Uterus (tissue), 4 donors: ENCODE measurements around the gene ZNF536. TPM values are rescaled to one million over a fixed set of nuclear protein-coding genes. Genes with fewer than 3 reads are reported as not detected.

Source experiments
- DNase-seq, 2 donors: peaks; one replicate each; pipeline ENCODE4 v3.0.0-alpha.2; 2019 to 2020
- H3K27ac ChIP-seq, 2 donors: fragments of 200-600 bp; sonication (generic); 1 replicate in 1 of 2; 2 replicates in 1 of 2; pipeline ENCODE4 v1.5.1; 2016 to 2018
- H3K27me3 ChIP-seq, 2 donors: fragments of 200-600 bp; sonication (generic); one replicate each; pipeline ENCODE4 v1.5.1; 2018 to 2019; ENCODE audit warnings: control low read depth in 1 of 2
- H3K36me3 ChIP-seq, 2 donors: fragments of 200-600 bp; sonication (generic); one replicate each; pipeline ENCODE4 v1.5.1; 2019; ENCODE audit warnings: control low read depth in 1 of 2
- H3K4me1 ChIP-seq, 2 donors: fragments of 200-600 bp; sonication (generic); one replicate each; pipeline ENCODE4 v1.5.1; 2018 to 2019; ENCODE audit warnings: control low read depth in 1 of 2
- H3K4me3 ChIP-seq, 2 donors: fragments of 200-600 bp; sonication (generic); 1 replicate in 1 of 2; 2 replicates in 1 of 2; pipeline ENCODE4 v1.5.1; 2018 to 2019; ENCODE audit warnings: mild to moderate bottlenecking in 1 of 2
- H3K9me3 ChIP-seq, 2 donors: fragments of 200-600 bp; sonication (generic); one replicate each; pipeline ENCODE4 v1.5.1; 2019; ENCODE audit warnings: control low read depth in 1 of 2
- POLR2A ChIP-seq, 2 donors: fragments of 450-650 bp; IDR thresholded peaks; one replicate each; pipeline ENCODE4 v1.6.1; 2016; ENCODE audit warnings: antibody characterized with exemption in 2 of 2, mild to moderate bottlenecking in 1 of 2, moderate library complexity in 1 of 2
- intact Hi-C: fragments of 100-400 bp; cut with DNase I; formaldehyde crosslinking; loops from one replicate; pipeline ENCODE4 v1.15.1; 2023; ENCODE audit warnings: low total_unique reads
- total RNA-seq, 4 donors: library from RNA; depleted of rRNA in 3 of 4; stranded (reverse); fragments of >200 nt in 3 of 4; gene quantifications; one replicate each; pipeline versions ENCODE4 v1.1.0 to v1.2.4, GENCODE V29; 2014 to 2023
- TF ChIP-seq, protein P1 (sequence below), 4 experiments: fragments of 200-600 bp in 2 of 4; fragments of 450-650 bp in 2 of 4; sonication (generic) in 2 of 4; IDR thresholded peaks; one replicate each; pipeline ENCODE4 v1.5.1; 2016 to 2019; ENCODE audit warnings: antibody characterized with exemption in 4 of 4, mild to moderate bottlenecking in 2 of 4, moderate library complexity in 1 of 4
- donor health status: DM: yes; HTN: yes; CAD: no.

The ZNF536 gene
- total RNA-seq, 4 donors from 2014 or later = 0.67 to 3.3 (median 2.8) TPM; not detected in 1

DNA sequence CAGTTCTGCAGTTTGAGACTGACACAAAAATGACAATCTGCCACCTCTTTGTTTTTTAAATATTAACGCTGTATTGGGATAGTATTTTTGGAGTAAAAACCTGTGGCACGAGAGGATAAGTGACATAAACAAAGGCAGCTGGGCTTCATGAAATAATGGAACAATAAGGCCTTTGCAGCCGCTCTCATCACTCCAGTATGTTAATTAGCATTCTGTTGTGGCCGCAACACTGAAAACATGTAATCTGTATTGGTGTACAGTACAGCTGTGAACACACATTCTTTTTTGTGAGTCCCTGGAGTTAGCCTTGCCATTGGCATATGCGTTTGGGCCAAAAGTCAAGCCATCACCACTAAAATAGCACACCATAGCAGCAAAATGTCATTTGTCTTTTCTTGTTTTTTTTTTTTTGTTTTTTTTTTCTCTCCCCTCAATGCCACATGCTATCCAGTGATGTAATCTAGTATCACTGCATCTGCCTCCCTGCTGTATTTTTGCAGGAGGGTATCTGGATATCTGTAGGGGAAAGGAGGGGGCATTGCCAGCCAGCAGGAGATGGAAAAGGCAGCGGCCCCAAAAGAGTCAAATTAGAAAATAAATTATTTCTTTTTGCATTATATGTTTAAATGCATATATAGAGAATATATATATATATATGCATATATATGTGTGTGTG is 885 bp upstream of the ZNF536 start:
- Histone ChIP-seq H3K9me3 (no peaks in the 10 kb centered on the region), H3K27me3 (peaks cover 0 to 21% of the 10 kb centered on the region in 2 donors)

DNA sequence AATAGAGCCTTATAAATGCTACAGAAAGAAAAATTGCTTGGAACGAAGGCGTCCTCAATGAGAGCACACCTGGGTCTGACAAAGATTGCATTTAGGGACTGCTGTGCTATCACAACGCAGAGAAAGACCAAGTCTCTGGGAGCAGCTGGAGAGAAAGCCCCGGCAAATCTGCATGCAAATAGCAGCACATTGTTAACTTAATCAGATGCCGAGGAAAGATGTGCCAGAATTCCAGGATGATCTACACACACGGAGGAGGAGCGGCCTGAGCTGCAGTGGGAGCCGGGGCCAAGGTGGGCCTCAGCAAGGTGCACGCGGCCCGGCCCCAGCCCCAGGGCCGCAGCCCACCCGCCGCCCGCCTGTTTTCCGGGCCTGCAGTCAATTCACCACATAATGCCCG is 1.4 kb downstream of the ZNF536 start:
- Histone ChIP-seq H3K4me1 (peaks cover 0 to 3% of the 10 kb centered on the region in 2 donors), H3K9me3 (no peaks in the 10 kb centered on the region), H3K27ac (no peak overlapping the region), H3K36me3 (no peaks in the 10 kb centered on the region), H3K4me3 (no peak overlapping the region), H3K27me3 (peaks cover 0 to 21% of the 10 kb centered on the region in 2 donors)
- no peak for DNase-seq
- intact Hi-C loops = no loop called here
- no peak for TF ChIP-seq POLR2A (IDR thresholded peaks at IDR 0.05)
- TF ChIP-seq, protein P1, sequence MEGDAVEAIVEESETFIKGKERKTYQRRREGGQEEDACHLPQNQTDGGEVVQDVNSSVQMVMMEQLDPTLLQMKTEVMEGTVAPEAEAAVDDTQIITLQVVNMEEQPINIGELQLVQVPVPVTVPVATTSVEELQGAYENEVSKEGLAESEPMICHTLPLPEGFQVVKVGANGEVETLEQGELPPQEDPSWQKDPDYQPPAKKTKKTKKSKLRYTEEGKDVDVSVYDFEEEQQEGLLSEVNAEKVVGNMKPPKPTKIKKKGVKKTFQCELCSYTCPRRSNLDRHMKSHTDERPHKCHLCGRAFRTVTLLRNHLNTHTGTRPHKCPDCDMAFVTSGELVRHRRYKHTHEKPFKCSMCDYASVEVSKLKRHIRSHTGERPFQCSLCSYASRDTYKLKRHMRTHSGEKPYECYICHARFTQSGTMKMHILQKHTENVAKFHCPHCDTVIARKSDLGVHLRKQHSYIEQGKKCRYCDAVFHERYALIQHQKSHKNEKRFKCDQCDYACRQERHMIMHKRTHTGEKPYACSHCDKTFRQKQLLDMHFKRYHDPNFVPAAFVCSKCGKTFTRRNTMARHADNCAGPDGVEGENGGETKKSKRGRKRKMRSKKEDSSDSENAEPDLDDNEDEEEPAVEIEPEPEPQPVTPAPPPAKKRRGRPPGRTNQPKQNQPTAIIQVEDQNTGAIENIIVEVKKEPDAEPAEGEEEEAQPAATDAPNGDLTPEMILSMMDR (IDR thresholded peaks at IDR 0.05) = no peak

More for the DNA sequence above, 885 bp upstream of the ZNF536 start:
- Histone ChIP-seq H3K4me3 (no peak overlapping the region), H3K27ac (no peak overlapping the region), H3K36me3 (no peaks in the 10 kb centered on the region), H3K4me1 (peaks cover 0 to 3% of the 10 kb centered on the region in 2 donors)
- no peak for DNase-seq
- TF ChIP-seq, protein P1 (IDR thresholded peaks at IDR 0.05) = no peak
- no peak for TF ChIP-seq POLR2A (IDR thresholded peaks at IDR 0.05)
- intact Hi-C loops = no loop called here

DNA sequence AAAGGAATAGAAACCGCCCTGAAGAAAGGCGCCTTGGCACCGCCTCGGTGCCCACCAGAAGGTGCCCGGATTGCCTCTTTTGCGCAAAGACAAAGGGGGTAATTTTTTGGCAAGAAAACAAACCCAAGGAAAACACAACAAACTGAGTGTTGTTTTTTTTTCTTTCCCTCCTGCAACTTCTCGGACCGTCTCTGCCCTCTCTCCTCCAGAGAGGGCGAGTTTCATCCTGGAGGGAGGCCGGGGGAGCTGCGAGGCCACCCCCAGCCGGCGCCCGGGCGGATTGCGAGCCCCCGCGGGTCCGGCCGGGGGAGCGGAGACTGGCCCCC is 2.3 kb downstream of the ZNF536 start:
- TF ChIP-seq POLR2A (IDR thresholded peaks at IDR 0.05) = no peak
- TF ChIP-seq, protein P1 (IDR thresholded peaks at IDR 0.05) = no peak

DNA sequence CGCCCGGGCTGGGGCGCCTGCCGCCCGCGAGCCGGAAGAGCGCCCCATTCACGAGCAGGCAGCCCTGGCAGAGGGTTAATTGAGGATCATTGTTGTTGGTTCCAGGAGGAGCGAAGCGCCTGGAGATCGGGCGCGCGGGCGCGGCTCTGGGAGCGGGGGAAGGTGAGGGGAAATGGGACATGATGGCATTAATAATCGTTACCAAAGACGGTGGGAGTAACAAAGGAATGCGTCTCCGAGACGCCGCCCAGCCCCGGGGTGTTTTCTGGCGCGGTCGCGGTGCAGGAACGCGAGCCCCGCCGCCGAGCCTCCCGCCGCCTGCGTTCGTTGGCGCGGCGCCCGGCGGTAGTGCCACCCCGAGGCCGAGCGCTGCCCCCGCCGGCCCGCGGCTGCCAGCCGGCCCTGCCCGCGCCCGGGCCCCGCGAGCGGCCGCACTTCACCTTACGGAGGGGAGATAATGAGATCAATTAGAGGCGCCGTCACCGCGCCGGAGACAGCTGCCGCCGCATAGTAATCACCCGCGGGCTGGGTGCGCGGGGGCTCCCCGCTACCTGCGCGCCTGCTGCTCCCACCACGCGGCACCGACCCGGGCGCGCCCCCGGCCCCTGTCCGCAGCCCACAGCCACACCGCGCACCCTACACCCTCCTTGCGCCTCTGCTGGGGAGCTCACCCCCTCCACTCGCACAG is 2.8 kb downstream of the ZNF536 start:
- Histone ChIP-seq H3K4me1 (peaks cover 0 to 3% of the 10 kb centered on the region in 2 donors), H3K4me3 (no peak overlapping the region), H3K27ac (no peak overlapping the region), H3K36me3 (no peaks in the 10 kb centered on the region), H3K9me3 (no peaks in the 10 kb centered on the region), H3K27me3 (peaks cover 0 to 21% of the 10 kb centered on the region in 2 donors)
- DNase-seq = no peak
- no peak for TF ChIP-seq POLR2A (IDR thresholded peaks at IDR 0.05)
- TF ChIP-seq, protein P1 (IDR thresholded peaks at IDR 0.05) = no peak
- intact Hi-C loops = no loop called here

More for the DNA sequence above, 2.3 kb downstream of the ZNF536 start:
- peaks cover 0 to 21% of the 10 kb centered on the region in 2 donors for H3K27me3 ChIP-seq
- no peaks in the 10 kb centered on the region for H3K9me3 ChIP-seq
- H3K4me3 ChIP-seq = no peak overlapping the region
- intact Hi-C loops = no loop called here
- no peaks in the 10 kb centered on the region for H3K36me3 ChIP-seq
- peaks cover 0 to 3% of the 10 kb centered on the region in 2 donors for H3K4me1 ChIP-seq
- no peak for DNase-seq
- no peak overlapping the region for H3K27ac ChIP-seq

GRCh38 chr19:30375553-30376031 is 3.4 kb downstream of the ZNF536 start:
- peaks cover 0 to 3% of the 10 kb centered on the region in 2 donors for H3K4me1 ChIP-seq
- no peaks in the 10 kb centered on the region for H3K9me3 ChIP-seq
- peaks cover 0 to 21% of the 10 kb centered on the region in 2 donors for H3K27me3 ChIP-seq
- TF ChIP-seq POLR2A (IDR thresholded peaks at IDR 0.05) = no peak
- TF ChIP-seq, protein P1 (IDR thresholded peaks at IDR 0.05) = no peak
- intact Hi-C loops = no loop called here
- H3K36me3 ChIP-seq = no peaks in the 10 kb centered on the region
- DNase-seq = no peak
- H3K27ac ChIP-seq = no peak overlapping the region
- no peak overlapping the region for H3K4me3 ChIP-seq
